ENCODE results near the gene BRD9. TPM values are rescaled to one million over a fixed set of nuclear protein-coding genes. Genes with fewer than 3 reads are reported as not detected.

The BRD9 gene
- total RNA-seq, 2 donors from 2014 or later, result 18.9 to 47.1 TPM

DNA sequence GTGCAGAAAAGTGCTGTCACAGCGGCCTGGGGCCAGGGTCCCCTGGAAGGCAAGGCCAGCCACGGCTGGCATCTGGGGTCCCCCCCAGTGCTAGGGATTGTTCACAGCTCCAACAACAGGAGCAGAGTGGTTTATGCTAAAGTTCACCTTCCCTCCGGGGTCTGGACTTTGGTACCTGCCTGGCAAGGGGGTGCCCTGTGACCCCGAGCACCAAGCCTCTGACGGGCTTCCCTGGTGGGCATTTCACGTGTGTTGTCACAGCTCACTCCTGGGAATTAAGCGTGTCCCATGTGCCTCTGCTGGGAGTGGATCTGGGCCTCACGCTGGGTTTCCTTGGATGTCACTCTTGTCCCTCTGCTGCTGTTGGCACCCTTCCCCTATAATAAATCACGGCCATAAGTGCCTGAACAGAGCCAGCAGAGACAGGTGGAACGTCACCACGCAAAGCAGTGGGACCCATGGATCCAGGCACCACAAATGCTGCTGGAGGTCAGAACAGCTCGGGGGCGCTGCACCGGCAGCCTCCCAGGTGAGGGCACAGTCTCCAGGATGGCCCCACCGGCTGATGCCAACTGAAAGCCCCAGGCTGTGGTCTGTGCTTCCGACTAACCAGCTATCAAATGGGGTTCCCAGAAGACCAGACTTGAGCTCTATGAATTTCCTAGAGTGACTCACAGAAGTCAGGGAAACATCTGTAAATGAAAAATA is 24.0 kb downstream of the BRD9 start:
- no peak for DNase-seq
- Histone ChIP-seq H3K36me3 (replicated peaks in 1 of 2; ENCODE audit: insufficient read depth in 1 of 2, low read depth in 2 of 2) (peaks cover 4 to 42% of the 10 kb centered on the region in 2 donors), H3K4me3 (no peak overlapping the region), H3K27me3 (no peaks in the 10 kb centered on the region), H3K4me1 (no peaks in the 10 kb centered on the region), H3K27ac (no peak overlapping the region), H3K9me3 (no peaks in the 10 kb centered on the region)
- intact Hi-C loops (cut with DNase I), result no loop called here
- 94 to 100% methylated on average over 4 to 16 of the region's 16 CpGs for WGBS, 2 donors
- TF ChIP-seq POLR2A (IDR thresholded peaks at IDR 0.05), result no peak
- TF ChIP-seq, protein P1, sequence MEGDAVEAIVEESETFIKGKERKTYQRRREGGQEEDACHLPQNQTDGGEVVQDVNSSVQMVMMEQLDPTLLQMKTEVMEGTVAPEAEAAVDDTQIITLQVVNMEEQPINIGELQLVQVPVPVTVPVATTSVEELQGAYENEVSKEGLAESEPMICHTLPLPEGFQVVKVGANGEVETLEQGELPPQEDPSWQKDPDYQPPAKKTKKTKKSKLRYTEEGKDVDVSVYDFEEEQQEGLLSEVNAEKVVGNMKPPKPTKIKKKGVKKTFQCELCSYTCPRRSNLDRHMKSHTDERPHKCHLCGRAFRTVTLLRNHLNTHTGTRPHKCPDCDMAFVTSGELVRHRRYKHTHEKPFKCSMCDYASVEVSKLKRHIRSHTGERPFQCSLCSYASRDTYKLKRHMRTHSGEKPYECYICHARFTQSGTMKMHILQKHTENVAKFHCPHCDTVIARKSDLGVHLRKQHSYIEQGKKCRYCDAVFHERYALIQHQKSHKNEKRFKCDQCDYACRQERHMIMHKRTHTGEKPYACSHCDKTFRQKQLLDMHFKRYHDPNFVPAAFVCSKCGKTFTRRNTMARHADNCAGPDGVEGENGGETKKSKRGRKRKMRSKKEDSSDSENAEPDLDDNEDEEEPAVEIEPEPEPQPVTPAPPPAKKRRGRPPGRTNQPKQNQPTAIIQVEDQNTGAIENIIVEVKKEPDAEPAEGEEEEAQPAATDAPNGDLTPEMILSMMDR (IDR thresholded peaks at IDR 0.05), result no peak
- no peak for ATAC-seq

DNA sequence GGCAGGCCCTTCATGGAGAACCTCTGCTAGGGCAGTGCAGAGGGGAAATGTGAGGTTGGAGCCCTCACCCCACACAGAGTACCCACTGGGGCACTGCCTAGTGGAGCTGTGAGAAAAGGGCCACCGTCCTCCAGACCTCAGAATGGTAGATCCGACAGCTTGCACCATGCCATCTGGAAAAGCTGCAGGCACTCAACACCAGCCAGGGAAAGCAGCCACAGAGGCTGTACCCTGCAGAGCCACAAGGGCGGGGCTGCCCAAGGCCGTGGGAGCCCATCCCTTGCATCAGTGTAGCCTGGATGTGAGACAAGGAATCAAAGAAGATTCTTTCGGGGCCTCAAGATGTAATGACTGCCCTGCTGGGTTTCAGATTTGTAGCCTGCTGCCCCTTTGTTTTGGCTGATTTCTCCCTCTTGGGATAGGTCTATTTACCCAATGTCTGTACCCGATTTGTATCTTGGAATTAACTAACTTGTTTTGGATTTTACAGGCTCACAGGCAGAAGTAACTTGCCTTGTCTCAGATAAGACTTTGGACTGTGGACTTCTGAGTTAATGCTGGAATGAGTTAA is 25.2 kb downstream of the BRD9 start:
- ATAC-seq, result no peak

DNA sequence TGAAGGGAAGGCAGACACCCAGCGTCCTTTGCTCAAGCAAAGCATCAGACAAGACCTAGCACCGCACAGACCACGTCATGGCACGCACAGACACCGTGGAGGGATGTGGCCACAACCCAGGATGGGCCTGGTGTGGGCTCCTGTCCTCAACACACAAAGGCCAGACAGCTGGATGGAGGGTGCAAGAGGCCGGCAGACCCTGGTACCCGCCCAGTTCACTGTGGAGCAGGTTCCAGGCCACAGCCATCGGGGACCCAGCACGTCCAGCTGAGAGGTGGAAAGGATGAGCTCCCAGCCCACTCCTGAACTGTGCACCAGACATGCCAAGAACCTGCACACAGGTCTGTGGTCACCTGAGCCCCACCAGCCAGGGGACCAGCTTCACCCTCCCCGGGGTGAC is 26.8 kb downstream of the BRD9 start:
- ATAC-seq (no peak), DNase-seq (no peak)
- Histone ChIP-seq H3K36me3 (replicated peaks in 1 of 2; ENCODE audit: insufficient read depth in 1 of 2, low read depth in 2 of 2) (peaks cover 6 to 39% of the 10 kb centered on the region in 2 donors), H3K9me3 (no peaks in the 10 kb centered on the region), H3K27ac (no peak overlapping the region), H3K4me1 (peaks cover 9% of the 10 kb centered on the region), H3K27me3 (no peaks in the 10 kb centered on the region), H3K4me3 (no peak overlapping the region)
- no peak for TF ChIP-seq POLR2A (IDR thresholded peaks at IDR 0.05)
- TF ChIP-seq, protein P1 (IDR thresholded peaks at IDR 0.05), result no peak
- intact Hi-C loops (cut with DNase I), result no loop called here
- 95 to 100% methylated on average over 3 to 10 of the region's 10 CpGs for WGBS, 2 donors

More for the DNA sequence above, 25.2 kb downstream of the BRD9 start:
- H3K27me3 ChIP-seq, result no peaks in the 10 kb centered on the region
- no peak for TF ChIP-seq POLR2A (IDR thresholded peaks at IDR 0.05)
- TF ChIP-seq, protein P1 (IDR thresholded peaks at IDR 0.05), result no peak
- DNase-seq, result no peak
- no peak overlapping the region for H3K4me3 ChIP-seq
- H3K9me3 ChIP-seq, result no peaks in the 10 kb centered on the region
- H3K27ac ChIP-seq, result no peak overlapping the region
- WGBS, 2 donors, result 84 to 86% methylated on average over 2 to 6 of the region's 6 CpGs
- peaks cover 6 to 46% of the 10 kb centered on the region in 2 donors for H3K36me3 ChIP-seq (replicated peaks in 1 of 2; ENCODE audit: insufficient read depth in 1 of 2, low read depth in 2 of 2)
- H3K4me1 ChIP-seq, result peaks cover 9% of the 10 kb centered on the region
- intact Hi-C loops (cut with DNase I), result no loop called here

GRCh38 chr5:865168-865521 is 27.5 kb downstream of the BRD9 start:
- TF ChIP-seq POLR2A (IDR thresholded peaks at IDR 0.05), result no peak
- TF ChIP-seq, protein P1 (IDR thresholded peaks at IDR 0.05), result no peak
- Histone ChIP-seq H3K4me3 (no peak overlapping the region), H3K9me3 (no peaks in the 10 kb centered on the region), H3K4me1 (peaks cover 9% of the 10 kb centered on the region), H3K27ac (no peak overlapping the region), H3K36me3 (replicated peaks in 1 of 2; ENCODE audit: insufficient read depth in 1 of 2, low read depth in 2 of 2) (peaks cover 6 to 36% of the 10 kb centered on the region in 2 donors), H3K27me3 (no peaks in the 10 kb centered on the region)
- DNase-seq, result no peak
- no peak for ATAC-seq
- 90 to 95% methylated on average over 23 to 24 of the region's 24 CpGs for WGBS, 2 donors
- intact Hi-C loops (cut with DNase I), result no loop called here

All from body of pancreas (tissue), 4 donors.